Astrocyte of the cerebellum (primary cell): ENCODE measurements around the gene CEP72.

Source experiments
- DNase-seq: peaks from one replicate; pipeline ENCODE4 v3.0.0-alpha.2; 2011; ENCODE audit warnings: low read depth
- H3K4me3 ChIP-seq: 2 replicates; pipeline ENCODE4 v1.5.1; 2011; ENCODE audit warnings: mild to moderate bottlenecking, low read depth, low read length, moderate library complexity
- in situ Hi-C: cut with HindIII; loops from 2 replicates; pipeline ENCODE4 v1.10.0; 2017; ENCODE audit warnings: low sequenced_read_pairs
- TF ChIP-seq, protein P1 (sequence below): IDR thresholded peaks from 2 replicates; pipeline ENCODE4 v1.5.1; 2012; ENCODE audit warnings: low read length, low read depth, moderate library complexity, mild to moderate bottlenecking; ENCODE audit errors: missing control alignments

The CEP72 gene, protein sequence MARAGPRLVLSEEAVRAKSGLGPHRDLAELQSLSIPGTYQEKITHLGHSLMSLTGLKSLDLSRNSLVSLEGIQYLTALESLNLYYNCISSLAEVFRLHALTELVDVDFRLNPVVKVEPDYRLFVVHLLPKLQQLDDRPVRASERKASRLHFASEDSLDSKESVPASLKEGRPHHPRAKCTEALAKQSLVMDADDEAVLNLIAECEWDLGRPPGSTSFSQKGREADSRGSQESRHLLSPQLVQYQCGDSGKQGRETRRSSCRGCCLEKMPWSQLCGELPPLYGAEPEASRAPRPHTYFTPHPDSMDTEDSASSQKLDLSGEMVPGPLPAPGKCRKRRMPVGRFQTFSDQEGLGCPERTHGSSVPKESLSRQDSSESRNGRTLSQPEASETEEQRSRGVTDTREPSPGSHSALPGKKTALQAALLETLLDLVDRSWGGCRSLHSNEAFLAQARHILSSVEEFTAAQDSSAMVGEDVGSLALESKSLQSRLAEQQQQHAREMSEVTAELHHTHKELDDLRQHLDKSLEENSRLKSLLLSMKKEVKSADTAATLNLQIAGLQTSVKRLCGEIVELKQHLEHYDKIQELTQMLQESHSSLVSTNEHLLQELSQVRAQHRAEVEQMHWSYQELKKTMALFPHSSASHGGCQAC

DNA sequence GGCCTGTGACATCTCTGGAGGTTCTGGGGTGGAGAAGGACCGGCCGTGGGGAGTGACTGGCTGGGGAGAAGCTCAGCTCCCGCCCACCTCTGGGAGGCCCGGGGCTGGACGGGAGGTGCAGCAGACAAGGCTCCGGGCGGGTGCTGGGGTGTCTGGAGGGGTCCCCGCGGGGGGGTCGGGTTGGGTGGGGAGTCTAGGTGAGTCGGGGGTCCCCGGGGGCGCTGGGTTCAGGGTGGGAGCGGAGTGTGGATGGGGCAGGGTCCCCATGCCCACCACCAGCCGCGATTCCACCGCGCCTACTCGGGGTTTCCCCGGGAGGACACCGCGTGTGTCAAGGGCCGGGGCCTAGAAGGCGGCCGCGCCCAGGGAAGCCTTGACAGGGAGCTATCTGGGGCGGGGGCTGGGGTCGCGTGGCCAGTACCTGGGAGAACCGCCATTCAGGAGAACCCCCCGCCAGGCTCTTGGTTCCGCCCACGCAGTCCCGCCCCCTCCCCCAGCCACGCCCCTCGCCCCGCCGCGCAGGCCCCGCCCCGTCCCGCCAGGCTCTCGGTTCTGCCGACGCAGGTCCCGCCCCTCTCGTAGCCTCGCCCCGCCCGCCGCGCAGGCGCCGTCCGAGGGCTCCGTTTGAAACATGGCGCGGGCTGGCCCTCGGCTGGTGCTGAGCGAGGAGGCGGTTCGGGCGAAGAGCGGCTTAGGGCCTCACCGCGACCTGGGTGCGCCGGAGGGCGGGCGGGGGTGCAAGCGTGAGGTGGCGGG lies at the start of gene CEP72:
Gene CEP72, plus strand, starts transcription at position 610 of the 756 bp plus-strand sequence. Its CDS starts 22 bp downstream, at position 632.
- peak within 1 kb of the TSS; percentile 68 for H3K4me3 ChIP-seq
- DNase-seq, result peak; percentile 44
- in situ Hi-C loops, result loop anchor here (25.0 kb wide), 1 partner anchor 100 kb away; the partner anchor contains the start of gene SLC9A3
- TF ChIP-seq, protein P1, sequence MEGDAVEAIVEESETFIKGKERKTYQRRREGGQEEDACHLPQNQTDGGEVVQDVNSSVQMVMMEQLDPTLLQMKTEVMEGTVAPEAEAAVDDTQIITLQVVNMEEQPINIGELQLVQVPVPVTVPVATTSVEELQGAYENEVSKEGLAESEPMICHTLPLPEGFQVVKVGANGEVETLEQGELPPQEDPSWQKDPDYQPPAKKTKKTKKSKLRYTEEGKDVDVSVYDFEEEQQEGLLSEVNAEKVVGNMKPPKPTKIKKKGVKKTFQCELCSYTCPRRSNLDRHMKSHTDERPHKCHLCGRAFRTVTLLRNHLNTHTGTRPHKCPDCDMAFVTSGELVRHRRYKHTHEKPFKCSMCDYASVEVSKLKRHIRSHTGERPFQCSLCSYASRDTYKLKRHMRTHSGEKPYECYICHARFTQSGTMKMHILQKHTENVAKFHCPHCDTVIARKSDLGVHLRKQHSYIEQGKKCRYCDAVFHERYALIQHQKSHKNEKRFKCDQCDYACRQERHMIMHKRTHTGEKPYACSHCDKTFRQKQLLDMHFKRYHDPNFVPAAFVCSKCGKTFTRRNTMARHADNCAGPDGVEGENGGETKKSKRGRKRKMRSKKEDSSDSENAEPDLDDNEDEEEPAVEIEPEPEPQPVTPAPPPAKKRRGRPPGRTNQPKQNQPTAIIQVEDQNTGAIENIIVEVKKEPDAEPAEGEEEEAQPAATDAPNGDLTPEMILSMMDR, result no peak

DNA sequence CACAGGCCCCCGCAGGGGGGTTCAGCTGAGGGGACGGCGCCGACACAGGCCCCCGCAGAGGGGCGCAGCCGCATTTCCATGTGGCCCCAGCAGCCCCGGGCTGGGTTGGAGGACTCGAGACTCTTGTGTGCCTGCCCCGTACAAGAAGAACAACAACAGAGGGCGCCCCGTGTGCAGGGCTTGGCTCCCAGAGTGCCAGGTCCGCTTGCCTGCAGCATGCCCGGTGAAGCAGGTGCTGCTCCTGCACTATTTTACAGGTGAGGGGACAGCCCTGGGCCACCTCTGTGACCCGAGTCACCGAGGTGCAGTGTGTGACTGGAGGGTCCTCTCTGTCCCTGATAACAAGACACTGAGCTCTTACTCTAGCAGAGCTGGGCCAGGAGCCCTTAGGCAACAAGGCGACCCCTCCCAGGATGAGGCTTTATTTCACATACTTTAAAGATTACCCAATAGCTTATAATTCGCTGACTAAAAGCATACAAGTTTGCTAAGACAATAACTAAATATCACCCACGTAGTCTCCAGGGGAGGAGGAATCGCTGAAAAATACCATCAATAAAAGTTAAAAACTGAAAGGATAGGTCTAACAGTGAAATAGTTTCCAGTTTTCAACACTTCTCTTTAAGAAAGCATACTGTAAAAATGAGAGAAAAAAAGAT lies 46.2 kb upstream of the CEP72 start:
- no peak for DNase-seq
- in situ Hi-C loops, result no loop called here
- TF ChIP-seq, protein P1, result no peak
- no peak overlapping the region for H3K4me3 ChIP-seq

DNA sequence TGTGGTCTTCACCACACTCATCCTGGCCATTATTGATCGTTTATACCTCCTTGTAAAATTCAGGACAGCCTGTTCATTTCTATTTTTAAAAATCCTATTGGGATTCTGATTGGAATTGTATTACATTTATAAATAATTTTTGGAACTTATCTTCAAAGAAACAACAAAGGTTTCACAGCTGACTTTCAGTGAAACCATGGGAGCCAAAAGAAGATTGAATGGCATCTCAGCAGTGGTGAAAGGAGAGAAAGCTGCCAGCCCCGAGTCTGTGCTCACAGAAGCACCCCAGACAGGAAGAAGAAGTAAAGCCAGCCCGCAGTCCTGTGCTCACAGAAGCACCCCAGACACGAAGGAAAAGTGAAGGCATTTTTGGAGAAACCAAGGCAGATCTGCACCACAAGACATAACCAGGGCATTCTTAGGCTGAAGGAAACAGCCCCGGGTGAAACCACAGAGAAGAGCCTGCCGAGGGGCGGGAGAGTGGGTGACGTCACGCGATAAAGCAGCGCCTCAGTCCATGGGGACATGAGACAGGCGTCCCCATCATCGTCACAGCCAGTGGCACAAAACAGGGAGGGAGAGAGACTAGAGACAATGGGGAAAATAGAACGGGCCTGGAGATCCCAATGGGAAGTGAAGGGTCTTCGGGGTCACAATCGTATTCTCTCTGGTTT lies 45.4 kb upstream of the CEP72 start:
- TF ChIP-seq, protein P1, result no peak

DNA sequence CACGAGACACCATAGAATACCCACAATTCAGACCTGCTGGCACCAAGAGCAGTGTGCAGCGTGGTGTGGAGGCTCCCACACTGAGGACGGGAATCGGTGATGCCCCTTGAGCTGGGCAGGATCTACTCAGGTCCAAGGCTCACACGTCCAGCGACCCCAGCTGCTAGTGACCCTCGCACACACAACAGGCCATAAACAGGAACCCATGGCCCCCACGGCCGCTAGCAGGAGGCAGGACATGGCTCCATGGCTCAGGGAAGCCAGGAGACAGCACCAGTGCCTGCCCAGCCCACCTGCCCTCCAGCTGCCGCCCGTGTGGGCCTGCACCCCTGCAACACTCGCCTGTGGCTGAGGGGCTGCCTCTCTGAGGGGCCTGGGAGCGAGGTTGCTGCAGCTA lies 44.5 kb upstream of the CEP72 start:
- TF ChIP-seq, protein P1, result no peak
- no peak for DNase-seq
- in situ Hi-C loops, result no loop called here

More for the DNA sequence above, 45.4 kb upstream of the CEP72 start:
- in situ Hi-C loops, result no loop called here
- H3K4me3 ChIP-seq, result no peak overlapping the region
- DNase-seq, result no peak

DNA sequence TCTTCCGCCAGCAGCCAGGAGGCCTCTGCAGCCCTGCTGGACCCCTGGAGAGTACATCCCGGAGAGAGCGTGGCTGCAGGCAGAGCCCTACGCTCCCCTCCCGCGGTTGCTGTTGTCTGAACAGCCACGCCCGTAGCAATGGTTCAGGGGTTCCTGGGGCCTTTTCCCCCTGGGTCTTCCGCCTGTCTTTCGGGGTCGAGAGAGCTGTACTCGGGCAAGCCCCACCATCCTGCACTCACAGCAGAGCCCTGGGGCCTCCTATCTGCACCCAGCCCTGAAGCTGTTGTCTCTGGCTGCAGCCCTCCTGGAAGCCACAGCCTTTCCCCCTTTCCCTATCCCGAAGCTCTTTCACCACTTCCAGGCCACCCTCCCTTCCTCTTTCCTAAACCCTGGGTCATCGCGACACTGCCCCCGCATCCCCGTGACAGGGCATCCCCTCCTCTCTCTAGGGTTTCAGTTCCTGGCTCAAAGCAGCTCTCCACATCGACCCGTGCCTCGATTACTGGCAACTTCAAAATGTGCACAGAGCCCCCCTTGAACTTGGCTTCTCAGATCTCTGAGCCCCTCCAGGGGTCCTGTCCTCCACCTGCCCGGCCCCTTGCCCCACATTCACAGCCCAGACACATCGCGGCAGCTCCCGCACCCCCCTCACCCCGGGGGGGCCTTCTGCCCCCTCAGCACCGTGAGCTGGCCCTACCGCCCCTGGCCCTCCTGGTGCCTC lies 43.9 kb upstream of the CEP72 start:
- no peak overlapping the region for H3K4me3 ChIP-seq
- in situ Hi-C loops, result no loop called here
- no peak for DNase-seq
- TF ChIP-seq, protein P1, result no peak

More for the DNA sequence above, 44.5 kb upstream of the CEP72 start:
- H3K4me3 ChIP-seq, result no peak overlapping the region
